Body of pancreas (tissue), 4 donors: ENCODE results near the gene PLEKHG3. TPM values are rescaled to one million over a fixed set of nuclear protein-coding genes. Genes with fewer than 3 reads are reported as not detected.

ENCODE experiments used
- ATAC-seq: fragments of 150-250 bp; one replicate; pipeline ENCODE4 v1.9.1; 2016
- DNase-seq, 4 donors: peaks; one replicate each; pipeline ENCODE4 v3.0.0-alpha.2; 2019
- H3K27ac ChIP-seq, 4 donors: fragments of 200-600 bp; sonication (generic); 1 replicate in 3 of 4; 2 replicates in 1 of 4; pipeline versions ENCODE4 v1.5.1 to v1.6.1; 2016 to 2019; ENCODE audit warnings: mild to moderate bottlenecking in 1 of 4, mixed read lengths in 1 of 4, moderate library complexity in 1 of 4
- H3K27me3 ChIP-seq, 2 donors: fragments of 200-600 bp; sonication (generic); one replicate each; pipeline ENCODE4 v1.6.0; 2016; ENCODE audit warnings: mild to moderate bottlenecking in 1 of 2
- H3K36me3 ChIP-seq, 2 donors: fragments of 200-600 bp; sonication (generic); replicated peaks in 1 of 2; 2 replicates each; pipeline ENCODE4 v1.5.1; 2016; ENCODE audit warnings: low read depth in 2 of 2; ENCODE audit not compliant: insufficient read depth in 1 of 2
- H3K4me1 ChIP-seq: fragments of 200-600 bp; sonication (generic); one replicate; pipeline ENCODE4 v1.6.0; 2016
- H3K4me3 ChIP-seq, 2 donors: fragments of 200-600 bp; sonication (generic); 1 replicate in 1 of 2; 2 replicates in 1 of 2; pipeline ENCODE4 v1.5.1; 2016 to 2019
- H3K9me3 ChIP-seq, 3 donors: fragments of 200-600 bp; sonication (generic); 1 replicate in 2 of 3; 2 replicates in 1 of 3; pipeline ENCODE4 v1.5.1; 2016
- CTCF ChIP-seq, 7 experiments: fragments of 450-650 bp in 4 of 7; fragments of 200-600 bp in 3 of 7; sonication (generic) in 3 of 7; IDR thresholded peaks; one replicate each; pipeline ENCODE4 v1.5.1; 2016 to 2019; ENCODE audit warnings: antibody characterized with exemption in 7 of 7
- POLR2A ChIP-seq, 3 donors: fragments of 450-650 bp; IDR thresholded peaks; one replicate each; pipeline ENCODE4 v1.6.1; 2016; ENCODE audit warnings: antibody characterized with exemption in 3 of 3, mild to moderate bottlenecking in 2 of 3
- WGBS, 2 donors: methylation state at CpG; one replicate each; pipeline ENCODE4 v1.1.5; 2017; 5-methylcytosine and 5-hydroxymethylcytosine counted together
- intact Hi-C: fragments of 100-400 bp; cut with DNase I; formaldehyde crosslinking; loops from one replicate; pipeline ENCODE4 v1.15.1; 2023
- total RNA-seq, 2 donors: library from RNA; depleted of rRNA; stranded (reverse); fragments of >200 nt; gene quantifications; one replicate each; pipeline ENCODE4 v1.1.0, GENCODE V29; 2016

Gene PLEKHG3
- total RNA-seq, 2 donors from 2014 or later, result 34.5 to 40.2 TPM

GRCh38 chr14:64784006-64784405 is 79.8 kb downstream of the PLEKHG3 start:
- intact Hi-C loops, result no loop called here
- Histone ChIP-seq H3K27me3 (no peaks in the 10 kb centered on the region), H3K4me1 (peaks cover 5% of the 10 kb centered on the region), H3K36me3 (no peaks in the 10 kb centered on the region), H3K9me3 (no peaks in the 10 kb centered on the region), H3K4me3 (no peak overlapping the region), H3K27ac (no peak overlapping the region)
- no peak for ATAC-seq
- TF ChIP-seq POLR2A (IDR thresholded peaks at IDR 0.05) (no peak), CTCF (IDR thresholded peaks at IDR 0.05) (no peak)
- 89 to 91% methylated on average over 9 of the region's 9 CpGs for WGBS, 2 donors
- no peak for DNase-seq

- Histone ChIP-seq H3K27me3 (no peaks in the 10 kb centered on the region), H3K4me3 (no peak overlapping the region), H3K9me3 (no peaks in the 10 kb centered on the region), H3K4me1 (no peaks in the 10 kb centered on the region), H3K36me3 (no peaks in the 10 kb centered on the region), H3K27ac (no peak overlapping the region)
- ATAC-seq (no peak), DNase-seq (peak in 1 of 4 donors; percentile 20)
- intact Hi-C loops, result no loop called here
- TF ChIP-seq CTCF (IDR thresholded peaks at IDR 0.05), result no peak
- TF ChIP-seq POLR2A (IDR thresholded peaks at IDR 0.05), result no peak
- WGBS, 2 donors, result 91 to 92% methylated on average over 21 to 24 of the region's 24 CpGs
These were observed 82.3 kb downstream of the PLEKHG3 start for GRCh38 chr14:64786296-64787149.

GRCh38 chr14:64787619-64788018 is 83.4 kb downstream of the PLEKHG3 start:
- H3K9me3 ChIP-seq, result no peaks in the 10 kb centered on the region
- no peaks in the 10 kb centered on the region for H3K4me1 ChIP-seq
- WGBS, 2 donors, result 92 to 94% methylated on average over 6 of the region's 6 CpGs
- no peak overlapping the region for H3K27ac ChIP-seq
- DNase-seq, result no peak
- TF ChIP-seq POLR2A (IDR thresholded peaks at IDR 0.05) (no peak), CTCF (IDR thresholded peaks at IDR 0.05) (no peak)
- H3K27me3 ChIP-seq, result no peaks in the 10 kb centered on the region
- ATAC-seq, result no peak
- no peak overlapping the region for H3K4me3 ChIP-seq
- H3K36me3 ChIP-seq, result no peaks in the 10 kb centered on the region
- intact Hi-C loops, result no loop called here

GRCh38 chr14:64788706-64789105 is 84.5 kb downstream of the PLEKHG3 start:
- no peaks in the 10 kb centered on the region for H3K4me1 ChIP-seq
- WGBS, 2 donors, result 13 to 30% methylated on average over 1 of the region's 1 CpG
- ATAC-seq (no peak), DNase-seq (no peak)
- no peak overlapping the region for H3K27ac ChIP-seq
- no peaks in the 10 kb centered on the region for H3K9me3 ChIP-seq
- TF ChIP-seq POLR2A (IDR thresholded peaks at IDR 0.05) (no peak), CTCF (IDR thresholded peaks at IDR 0.05) (no peak)
- intact Hi-C loops, result no loop called here
- H3K36me3 ChIP-seq, result no peaks in the 10 kb centered on the region
- H3K27me3 ChIP-seq, result no peaks in the 10 kb centered on the region
- no peak overlapping the region for H3K4me3 ChIP-seq

- intact Hi-C loops, result no loop called here
- Histone ChIP-seq H3K9me3 (no peaks in the 10 kb centered on the region), H3K4me3 (no peak overlapping the region), H3K27me3 (no peaks in the 10 kb centered on the region), H3K27ac (no peak overlapping the region), H3K36me3 (no peaks in the 10 kb centered on the region), H3K4me1 (no peaks in the 10 kb centered on the region)
- no peak for ATAC-seq
- no peak for DNase-seq
- WGBS, 2 donors, result 50 to 61% methylated on average over 5 of the region's 5 CpGs
- no peak for TF ChIP-seq CTCF (IDR thresholded peaks at IDR 0.05)
- no peak for TF ChIP-seq POLR2A (IDR thresholded peaks at IDR 0.05)
These were observed 85.5 kb downstream of the PLEKHG3 start for GRCh38 chr14:64789696-64790095.
